Measurements from ENCODE around the gene SPAG6. TPM values are rescaled to one million over a fixed set of nuclear protein-coding genes. Genes with fewer than 3 reads are reported as not detected.

The SPAG6 gene
- total and polyA plus RNA-seq, 2 of the 8 experiments (the other 6 are each of a cell fraction or from before 2014, with no cell fraction given), result 0.14 TPM; not detected in 1

- TF ChIP-seq KDM1A (IDR thresholded peaks at IDR 0.05; ENCODE audit: borderline replicate concordance, low read length), result peak; percentile 44; the same call in 1 of the 2 replicates
- no peak for TF ChIP-seq NRF1 (IDR thresholded peaks at IDR 0.05; ENCODE audit: low read depth, low read length)
- TF ChIP-seq SUZ12 (IDR thresholded peaks at IDR 0.05; ENCODE audit: low read length), result no peak; the same call in 1 of the 2 replicates
- TF ChIP-seq BCL11A (IDR thresholded peaks at IDR 0.05; ENCODE audit: low read depth in 2 of 2, low read length in 2 of 2), result no peak
- no peak for TF ChIP-seq CHD2 (IDR thresholded peaks at IDR 0.05; ENCODE audit: low read length)
- TF ChIP-seq SRF (IDR thresholded peaks at IDR 0.05; ENCODE audit: low read depth, low read length), result no peak
- TF ChIP-seq CBX8 (IDR thresholded peaks at IDR 0.05; ENCODE audit: borderline replicate concordance, low read depth, low read length), result no peak
- no peak for TF ChIP-seq CTCF (IDR thresholded peaks at IDR 0.05; ENCODE audit: control extremely low read depth in 1 of 3, insufficient read depth in 1 of 3, low read depth in 1 of 3, low read length in 3 of 3)
- no peak for TF ChIP-seq RAD21 (IDR thresholded peaks at IDR 0.05 in 1 of 2, conservative IDR thresholded peaks at IDR 0.05 in 1 of 2; ENCODE audit: low read depth in 2 of 2, low read length in 2 of 2)
- no peak for TF ChIP-seq GTF2F1 (IDR thresholded peaks at IDR 0.05; ENCODE audit: borderline replicate concordance, low read depth, low read length)
- TF ChIP-seq FOSL1 (IDR thresholded peaks at IDR 0.05; ENCODE audit: insufficient read depth, low read depth, low read length), result no peak
- TF ChIP-seq TAF7 (optimal IDR thresholded peaks at IDR 0.05; ENCODE audit: borderline replicate concordance, low read depth, low read length), result no peak
- no peak for TF ChIP-seq RNF2 (IDR thresholded peaks at IDR 0.05; ENCODE audit: borderline replicate concordance, low read depth, low read length, missing control alignments, poor library complexity, severe bottlenecking)
- no peak for TF ChIP-seq JUN (IDR thresholded peaks at IDR 0.05; ENCODE audit: low read depth, low read length)
- TF ChIP-seq CBX5 (IDR thresholded peaks at IDR 0.05; ENCODE audit: low read depth, low read length), result no peak
- TF ChIP-seq MAX (IDR thresholded peaks at IDR 0.05), result peak; percentile 63; the same call in 1 of the 2 replicates
- TF ChIP-seq YY1 (IDR thresholded peaks at IDR 0.05; ENCODE audit: low read depth, low read length), result peak; percentile 94
- no peak for TF ChIP-seq ATF2 (IDR thresholded peaks at IDR 0.05; ENCODE audit: low read length)
Observed at GRCh38 chr10:22321156-22321923, 24.0 kb upstream of the SPAG6 start (continued).

All from H1 (cell line).